Esophagus muscularis mucosa (tissue), 4 donors: ENCODE results near the gene SRP68. TPM values are rescaled to one million over a fixed set of nuclear protein-coding genes. Genes with fewer than 3 reads are reported as not detected.

Experiments used
- DNase-seq: peaks from one replicate; pipeline ENCODE4 v3.0.0-alpha.2; 2017; ENCODE audit errors: extremely low spot score
- H3K27ac ChIP-seq, 4 donors: fragments of 200-600 bp; sonication (generic); replicated peaks in 1 of 4; 1 replicate in 3 of 4; 2 replicates in 1 of 4; pipeline ENCODE4 v1.5.1; 2016 to 2019; ENCODE audit warnings: mild to moderate bottlenecking in 1 of 4
- H3K27me3 ChIP-seq, 4 donors: fragments of 200-600 bp; sonication (generic); one replicate each; pipeline versions ENCODE4 v1.5.1 to v1.6.0; 2016 to 2019
- H3K36me3 ChIP-seq, 4 donors: fragments of 200-600 bp; sonication (generic); one replicate each; pipeline ENCODE4 v1.5.1; 2016 to 2019
- H3K4me1 ChIP-seq, 4 donors: fragments of 200-600 bp; sonication (generic); one replicate each; pipeline ENCODE4 v1.5.1; 2016 to 2019
- H3K4me3 ChIP-seq, 4 donors: fragments of 200-600 bp; sonication (generic); 1 replicate in 2 of 4; 2 replicates in 2 of 4; pipeline ENCODE4 v1.5.1; 2016 to 2019; ENCODE audit warnings: mild to moderate bottlenecking in 4 of 4, moderate library complexity in 1 of 4
- H3K9me3 ChIP-seq, 4 donors: fragments of 200-600 bp; sonication (generic); 1 replicate in 3 of 4; 2 replicates in 1 of 4; pipeline ENCODE4 v1.5.1; 2016 to 2019
- EP300 ChIP-seq: sonication (generic); formaldehyde crosslinking; IDR thresholded peaks from one replicate; pipeline ENCODE4 v1.6.1; 2017; ENCODE audit warnings: antibody characterized with exemption
- POLR2A ChIP-seq: fragments of 450-650 bp; IDR thresholded peaks from one replicate; pipeline ENCODE4 v1.6.1; 2017; ENCODE audit warnings: antibody characterized with exemption, moderate library complexity, mild to moderate bottlenecking, low read depth
- POLR2AphosphoS5 ChIP-seq, 2 donors: sonication (generic); formaldehyde crosslinking; IDR thresholded peaks; one replicate each; pipeline ENCODE4 v1.6.1; 2017; ENCODE audit warnings: antibody characterized with exemption in 2 of 2
- WGBS: methylation state at CpG from one replicate; pipeline ENCODE4 v1.1.5; 2018; 5-methylcytosine and 5-hydroxymethylcytosine counted together
- intact Hi-C: fragments of 100-400 bp; cut with DNase I; formaldehyde crosslinking; loops from one replicate; pipeline ENCODE4 v1.15.1; 2023
- total RNA-seq, 4 donors: library from RNA; depleted of rRNA; stranded (reverse); fragments of >200 nt; gene quantifications; one replicate each; pipeline versions ENCODE4 v1.1.0 to v1.2.1, GENCODE V29; 2016
- TF ChIP-seq, protein P1 (sequence below), 3 experiments: fragments of 200-600 bp in 2 of 3; fragments of 450-650 bp in 1 of 3; sonication (generic) in 2 of 3; IDR thresholded peaks; one replicate each; pipeline ENCODE4 v1.5.1; 2017 to 2019; ENCODE audit warnings: antibody characterized with exemption in 3 of 3, mild to moderate bottlenecking in 2 of 3, moderate library complexity in 1 of 3

The SRP68 gene
- total RNA-seq, 4 donors from 2014 or later = 41.9 to 56.9 (median 50.0) TPM

DNA sequence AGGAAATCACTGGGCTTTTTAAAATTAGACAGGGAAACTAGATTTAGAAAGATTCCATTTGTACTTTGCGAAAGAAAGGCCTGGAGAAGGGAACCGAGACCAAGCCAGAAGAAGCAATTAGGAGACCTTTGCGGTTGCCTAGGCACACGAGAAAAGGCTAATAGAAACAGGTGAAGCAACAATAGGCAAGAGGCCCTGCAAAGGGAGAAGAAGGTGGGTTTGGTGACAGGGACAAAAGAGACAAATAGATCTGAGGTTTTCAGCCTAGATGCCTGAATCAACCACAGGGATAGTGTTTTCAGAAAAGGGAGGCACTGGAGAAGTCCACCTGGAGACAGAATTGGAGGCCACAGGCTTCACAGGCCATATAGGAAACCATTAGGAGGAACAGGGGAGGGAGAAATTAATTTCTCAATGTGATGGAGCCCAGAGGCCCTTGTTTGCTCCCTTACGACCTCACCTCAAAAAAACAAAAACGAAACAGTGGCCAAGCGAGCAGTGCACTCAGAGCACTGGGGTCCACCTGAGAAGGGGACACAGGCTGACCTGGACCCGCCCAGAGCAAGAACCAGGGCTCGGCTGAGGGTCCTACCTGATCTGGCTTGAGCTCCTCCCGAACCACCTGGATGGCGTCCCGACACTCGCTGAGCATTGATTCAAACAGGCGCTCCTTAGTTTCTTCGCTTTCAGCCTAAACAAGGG lies 22.3 kb downstream of the SRP68 start:
- H3K4me1 ChIP-seq = no peaks in the 10 kb centered on the region
- no peak for DNase-seq
- no peak overlapping the region for H3K27ac ChIP-seq
- 87% methylated on average over 10 of the region's 15 CpGs for WGBS
- H3K27me3 ChIP-seq = no peaks in the 10 kb centered on the region
- no peak overlapping the region for H3K4me3 ChIP-seq
- peaks cover 67 to 100% (median 89%) of the 10 kb centered on the region in 4 donors for H3K36me3 ChIP-seq
- no peaks in the 10 kb centered on the region for H3K9me3 ChIP-seq
- intact Hi-C loops = no loop called here
- TF ChIP-seq POLR2A (no peak), POLR2AphosphoS5 (IDR thresholded peaks at IDR 0.05) (no peak), EP300 (no peak)
- TF ChIP-seq, protein P1, sequence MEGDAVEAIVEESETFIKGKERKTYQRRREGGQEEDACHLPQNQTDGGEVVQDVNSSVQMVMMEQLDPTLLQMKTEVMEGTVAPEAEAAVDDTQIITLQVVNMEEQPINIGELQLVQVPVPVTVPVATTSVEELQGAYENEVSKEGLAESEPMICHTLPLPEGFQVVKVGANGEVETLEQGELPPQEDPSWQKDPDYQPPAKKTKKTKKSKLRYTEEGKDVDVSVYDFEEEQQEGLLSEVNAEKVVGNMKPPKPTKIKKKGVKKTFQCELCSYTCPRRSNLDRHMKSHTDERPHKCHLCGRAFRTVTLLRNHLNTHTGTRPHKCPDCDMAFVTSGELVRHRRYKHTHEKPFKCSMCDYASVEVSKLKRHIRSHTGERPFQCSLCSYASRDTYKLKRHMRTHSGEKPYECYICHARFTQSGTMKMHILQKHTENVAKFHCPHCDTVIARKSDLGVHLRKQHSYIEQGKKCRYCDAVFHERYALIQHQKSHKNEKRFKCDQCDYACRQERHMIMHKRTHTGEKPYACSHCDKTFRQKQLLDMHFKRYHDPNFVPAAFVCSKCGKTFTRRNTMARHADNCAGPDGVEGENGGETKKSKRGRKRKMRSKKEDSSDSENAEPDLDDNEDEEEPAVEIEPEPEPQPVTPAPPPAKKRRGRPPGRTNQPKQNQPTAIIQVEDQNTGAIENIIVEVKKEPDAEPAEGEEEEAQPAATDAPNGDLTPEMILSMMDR (IDR thresholded peaks at IDR 0.05) = no peak

DNA sequence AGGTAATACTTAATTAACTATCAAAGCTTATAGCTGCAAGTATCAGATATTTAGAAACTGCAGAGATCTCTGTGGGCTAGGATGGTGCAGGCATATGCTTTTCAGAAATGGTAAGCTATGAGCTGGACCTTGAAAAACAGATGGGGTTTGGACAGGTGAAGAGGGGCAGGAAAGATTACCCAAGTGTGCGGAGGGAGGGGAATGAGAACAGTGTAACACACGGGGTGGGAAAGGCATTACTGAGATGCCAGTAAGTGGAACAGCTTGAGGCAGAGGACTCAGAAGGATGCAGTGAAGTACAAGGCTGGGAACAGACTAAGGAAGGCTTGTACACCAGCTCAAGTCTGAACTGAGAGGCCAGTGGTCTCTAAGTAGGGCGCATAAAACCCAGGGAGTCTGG lies 23.1 kb downstream of the SRP68 start:
- Histone ChIP-seq H3K4me3 (no peak overlapping the region), H3K4me1 (no peaks in the 10 kb centered on the region), H3K9me3 (no peaks in the 10 kb centered on the region), H3K27ac (no peak overlapping the region), H3K27me3 (no peaks in the 10 kb centered on the region), H3K36me3 (peaks cover 72 to 100% (median 89%) of the 10 kb centered on the region in 4 donors)
- intact Hi-C loops = no loop called here
- no peak for DNase-seq
- no peak for TF ChIP-seq POLR2AphosphoS5 (IDR thresholded peaks at IDR 0.05)
- no peak for TF ChIP-seq POLR2A
- TF ChIP-seq EP300 = no peak
- TF ChIP-seq, protein P1 (IDR thresholded peaks at IDR 0.05) = no peak
- 76% methylated on average over 3 of the region's 3 CpGs for WGBS

DNA sequence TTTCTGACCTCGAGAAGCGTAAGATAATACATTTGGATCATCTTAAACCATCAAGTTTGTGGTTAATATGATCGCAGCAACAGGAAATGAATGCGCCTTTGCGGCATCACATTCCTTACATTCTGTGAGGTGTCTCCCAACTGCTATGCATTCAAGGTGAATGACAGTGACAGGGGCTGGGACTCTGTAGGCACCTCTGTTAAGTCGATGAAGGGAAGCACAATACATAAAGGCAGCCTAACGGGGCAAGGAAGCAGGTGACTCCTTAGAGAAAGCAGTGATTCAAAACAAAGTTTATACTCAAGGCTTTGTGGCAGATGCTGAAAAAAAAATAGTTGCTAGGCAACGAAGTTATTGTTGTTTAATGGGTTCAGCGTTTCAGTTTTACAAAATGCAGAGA lies 23.6 kb downstream of the SRP68 start:
- intact Hi-C loops = no loop called here
- peaks cover 78 to 100% (median 90%) of the 10 kb centered on the region in 4 donors for H3K36me3 ChIP-seq
- H3K4me1 ChIP-seq = no peaks in the 10 kb centered on the region
- 82% methylated on average over 9 of the region's 9 CpGs for WGBS
- H3K27ac ChIP-seq = no peak overlapping the region
- no peaks in the 10 kb centered on the region for H3K27me3 ChIP-seq
- H3K4me3 ChIP-seq = no peak overlapping the region
- H3K9me3 ChIP-seq = no peaks in the 10 kb centered on the region
- no peak for DNase-seq
- TF ChIP-seq POLR2A = no peak
- TF ChIP-seq POLR2AphosphoS5 (IDR thresholded peaks at IDR 0.05) = no peak
- TF ChIP-seq, protein P1 (IDR thresholded peaks at IDR 0.05) = no peak
- TF ChIP-seq EP300 = no peak

DNA sequence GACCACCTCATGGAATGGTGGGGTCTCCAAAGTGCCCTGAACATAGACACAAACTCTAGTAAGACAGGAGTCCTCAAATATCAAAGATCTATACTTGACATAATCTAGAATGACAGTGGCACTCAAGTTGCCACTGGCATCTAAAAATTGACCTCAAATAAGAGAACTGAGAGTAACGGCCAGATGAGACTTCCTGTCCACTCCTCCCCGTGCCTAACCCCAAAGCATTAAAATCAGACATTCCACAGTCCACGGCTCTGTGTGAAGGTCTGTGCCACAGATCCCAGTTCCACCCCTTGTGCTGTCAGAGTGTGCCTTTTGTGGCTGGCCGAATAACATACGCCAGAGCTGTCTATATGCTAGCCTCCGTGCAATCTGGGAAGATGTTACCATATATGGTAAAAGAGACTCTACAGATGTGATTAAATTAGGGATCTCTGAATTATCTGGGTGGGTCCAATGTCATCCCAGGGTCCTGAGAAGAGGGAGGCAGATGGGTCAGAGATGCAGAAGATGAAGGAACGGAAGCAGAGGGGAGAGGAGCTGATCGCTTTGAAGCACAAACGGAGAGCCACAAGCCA lies 24.2 kb downstream of the SRP68 start:
- DNase-seq = no peak
- WGBS = 83% methylated on average over 9 of the region's 9 CpGs
- Histone ChIP-seq H3K9me3 (no peaks in the 10 kb centered on the region), H3K27me3 (no peaks in the 10 kb centered on the region), H3K4me3 (no peak overlapping the region), H3K27ac (no peak overlapping the region), H3K36me3 (peaks cover 79 to 100% (median 90%) of the 10 kb centered on the region in 4 donors), H3K4me1 (no peaks in the 10 kb centered on the region)
- intact Hi-C loops = no loop called here
- TF ChIP-seq POLR2A (no peak), POLR2AphosphoS5 (IDR thresholded peaks at IDR 0.05) (no peak), EP300 (no peak)
- TF ChIP-seq, protein P1 (IDR thresholded peaks at IDR 0.05) = no peak
